Gastroesophageal sphincter (tissue), 3 donors: ENCODE measurements around the gene EPM2A.

ENCODE experiments used
- EP300 ChIP-seq: sonication (generic); formaldehyde crosslinking; IDR thresholded peaks from one replicate; pipeline ENCODE4 v1.6.1; 2017; ENCODE audit warnings: antibody characterized with exemption, mild to moderate bottlenecking
- POLR2A ChIP-seq, 2 donors: fragments of 450-650 bp; IDR thresholded peaks; one replicate each; pipeline ENCODE4 v1.6.1; 2017; ENCODE audit warnings: antibody characterized with exemption in 2 of 2, mild to moderate bottlenecking in 2 of 2, moderate library complexity in 1 of 2
- TF ChIP-seq, protein P1 (sequence below), 4 experiments: fragments of 200-600 bp in 2 of 4; fragments of 450-650 bp in 2 of 4; sonication (generic) in 1 of 4; IDR thresholded peaks; one replicate each; pipeline ENCODE4 v1.5.1; 2017 to 2019; ENCODE audit warnings: antibody characterized with exemption in 4 of 4, mild to moderate bottlenecking in 2 of 4, moderate library complexity in 2 of 4

DNA sequence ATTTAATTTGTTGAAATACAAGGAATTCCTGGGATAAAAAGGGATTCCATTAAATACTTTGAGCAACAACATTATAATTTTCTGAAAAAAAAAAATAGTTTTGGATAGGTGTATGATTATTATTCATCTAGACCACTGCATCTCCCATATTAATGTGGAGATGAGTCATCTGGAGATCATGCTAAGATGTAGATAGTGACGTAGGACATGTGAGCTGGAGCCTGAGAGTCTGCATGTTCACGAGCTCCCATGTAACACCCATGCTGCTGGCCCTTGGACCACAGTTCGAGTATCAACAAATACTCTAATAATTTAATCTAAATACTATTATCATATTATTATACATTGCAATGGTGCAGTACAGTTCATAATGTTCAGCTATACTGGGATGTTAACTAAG lies 91.6 kb downstream of the EPM2A start:
- TF ChIP-seq, protein P1, sequence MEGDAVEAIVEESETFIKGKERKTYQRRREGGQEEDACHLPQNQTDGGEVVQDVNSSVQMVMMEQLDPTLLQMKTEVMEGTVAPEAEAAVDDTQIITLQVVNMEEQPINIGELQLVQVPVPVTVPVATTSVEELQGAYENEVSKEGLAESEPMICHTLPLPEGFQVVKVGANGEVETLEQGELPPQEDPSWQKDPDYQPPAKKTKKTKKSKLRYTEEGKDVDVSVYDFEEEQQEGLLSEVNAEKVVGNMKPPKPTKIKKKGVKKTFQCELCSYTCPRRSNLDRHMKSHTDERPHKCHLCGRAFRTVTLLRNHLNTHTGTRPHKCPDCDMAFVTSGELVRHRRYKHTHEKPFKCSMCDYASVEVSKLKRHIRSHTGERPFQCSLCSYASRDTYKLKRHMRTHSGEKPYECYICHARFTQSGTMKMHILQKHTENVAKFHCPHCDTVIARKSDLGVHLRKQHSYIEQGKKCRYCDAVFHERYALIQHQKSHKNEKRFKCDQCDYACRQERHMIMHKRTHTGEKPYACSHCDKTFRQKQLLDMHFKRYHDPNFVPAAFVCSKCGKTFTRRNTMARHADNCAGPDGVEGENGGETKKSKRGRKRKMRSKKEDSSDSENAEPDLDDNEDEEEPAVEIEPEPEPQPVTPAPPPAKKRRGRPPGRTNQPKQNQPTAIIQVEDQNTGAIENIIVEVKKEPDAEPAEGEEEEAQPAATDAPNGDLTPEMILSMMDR (IDR thresholded peaks at IDR 0.05): no peak
- no peak for TF ChIP-seq POLR2A (IDR thresholded peaks at IDR 0.05)
- no peak for TF ChIP-seq EP300
